ENCODE data around the gene SMYD3.

DNA sequence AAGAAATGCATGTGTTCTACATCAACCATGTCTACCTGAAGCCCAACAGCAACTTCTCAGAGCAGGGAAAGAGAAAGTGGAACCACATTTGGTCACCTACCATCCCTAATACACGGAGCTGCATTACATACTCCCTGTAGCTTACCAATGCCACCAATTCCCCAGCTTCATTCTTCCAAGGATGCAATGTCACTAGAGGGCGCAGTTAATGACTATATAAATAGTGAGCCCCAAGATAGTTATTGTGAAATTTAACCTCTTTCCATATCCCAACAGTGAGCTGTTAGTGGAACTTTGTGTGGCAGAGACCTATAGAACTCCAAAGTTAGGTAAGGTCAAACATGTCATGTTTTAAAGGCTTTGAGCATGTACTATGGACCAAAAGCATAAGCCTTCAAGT, 618.3 kb downstream of the SMYD3 start:
- TF ChIP-seq, protein P1, sequence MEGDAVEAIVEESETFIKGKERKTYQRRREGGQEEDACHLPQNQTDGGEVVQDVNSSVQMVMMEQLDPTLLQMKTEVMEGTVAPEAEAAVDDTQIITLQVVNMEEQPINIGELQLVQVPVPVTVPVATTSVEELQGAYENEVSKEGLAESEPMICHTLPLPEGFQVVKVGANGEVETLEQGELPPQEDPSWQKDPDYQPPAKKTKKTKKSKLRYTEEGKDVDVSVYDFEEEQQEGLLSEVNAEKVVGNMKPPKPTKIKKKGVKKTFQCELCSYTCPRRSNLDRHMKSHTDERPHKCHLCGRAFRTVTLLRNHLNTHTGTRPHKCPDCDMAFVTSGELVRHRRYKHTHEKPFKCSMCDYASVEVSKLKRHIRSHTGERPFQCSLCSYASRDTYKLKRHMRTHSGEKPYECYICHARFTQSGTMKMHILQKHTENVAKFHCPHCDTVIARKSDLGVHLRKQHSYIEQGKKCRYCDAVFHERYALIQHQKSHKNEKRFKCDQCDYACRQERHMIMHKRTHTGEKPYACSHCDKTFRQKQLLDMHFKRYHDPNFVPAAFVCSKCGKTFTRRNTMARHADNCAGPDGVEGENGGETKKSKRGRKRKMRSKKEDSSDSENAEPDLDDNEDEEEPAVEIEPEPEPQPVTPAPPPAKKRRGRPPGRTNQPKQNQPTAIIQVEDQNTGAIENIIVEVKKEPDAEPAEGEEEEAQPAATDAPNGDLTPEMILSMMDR (IDR thresholded peaks at IDR 0.05; ENCODE audit: low read length), result peak; percentile 28
- no peak for TF ChIP-seq EZH2phosphoT487 (IDR thresholded peaks at IDR 0.05; ENCODE audit: low read length)
